NCI-H146 treated with DMSO at 0.1 percent for 48 hours (cell line): ENCODE data around the gene DHFR2.

ENCODE experiments used
- DNase-seq: peaks from one replicate; lab custom pipeline; 2025; ENCODE audit not compliant: unreplicated experiment; lab: John Stamatoyannopoulos, UW

DHFR2 gene

DNA sequence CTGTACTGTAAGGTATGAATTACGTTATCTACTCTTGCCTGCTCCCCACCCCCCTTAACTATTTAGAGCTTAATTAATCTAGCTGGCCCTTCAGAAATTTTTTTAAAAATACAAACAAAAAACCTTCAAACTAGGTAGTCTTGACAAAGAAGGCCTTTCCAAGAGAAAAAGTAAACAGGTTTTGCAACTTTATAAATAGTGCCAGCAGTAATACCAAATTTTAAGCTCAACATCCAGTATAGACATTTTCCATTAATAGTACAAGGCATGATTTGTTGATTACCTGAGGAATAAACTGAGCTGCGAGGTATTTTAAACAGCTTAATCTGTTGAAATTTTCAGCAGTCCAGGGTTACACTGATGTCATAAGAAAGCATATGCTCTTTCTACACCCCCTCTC is 54.5 kb downstream of the DHFR2 start:
- DNase-seq, result no peak
